HepG2 (cell line): Measurements from ENCODE around the gene ADRA2A. TPM values are rescaled to one million over a fixed set of nuclear protein-coding genes. Genes with fewer than 3 reads are reported as not detected.

Experiments used
- ATAC-seq: fragments of 200-7000 bp; cut with Tn5 transposase; 3 replicates; pipeline ENCODE4 v1.9.1; 2020; ENCODE audit warnings: mild to moderate bottlenecking, moderate library complexity
- BruUV-seq: library from RNA; stranded (reverse); fragments of 400-500 nt; replicated peaks from 2 replicates; lab custom pipeline; 2021; lab: Mats Ljungman, UMichigan
- CTCF ChIA-PET: fragments of 300-600 bp; formaldehyde crosslinking; extraction: SDS; loops from one replicate; lab custom pipeline; 2021; ENCODE audit warnings: low total read pairs, inconsistent platforms, low intra/inter-chr PET ratio; lab: Yijun Ruan, JAX
- POLR2A ChIA-PET: fragments of 350-600 bp; sonication (Branson Sonifier 250); formaldehyde crosslinking; loops from one replicate; lab custom pipeline; 2020; ENCODE audit warnings: antibody characterized with exemption, inconsistent platforms; lab: Yijun Ruan, JAX
- DNase-seq: peaks from one replicate; pipeline ENCODE4 v3.0.0-alpha.2; 2015; ENCODE audit warnings: low spot score
- FAIRE-seq: peaks from 3 replicates; lab custom pipeline; 2011; peaks lifted over from hg19 to GRCh38; lab: Jason Lieb, UNC
- H2AFZ ChIP-seq: one replicate; pipeline ENCODE4 v1.6.1; 2011; ENCODE audit warnings: low read length, inconsistent platforms
- H3K27ac ChIP-seq: fragments of 300-600 bp; 3 replicates; pipeline ENCODE4 v1.8.0; 2011; ENCODE audit warnings: mixed run types, mild to moderate bottlenecking, mixed read lengths, low read length, inconsistent platforms; ENCODE audit not compliant: insufficient read depth; ENCODE audit errors: extremely low read length
- H3K27me3 ChIP-seq, 2 experiments: fragments of 200-600 bp in 1 of 2; 2 replicates in 1 of 2; 3 replicates in 1 of 2; pipeline versions ENCODE4 v1.6.0 to v1.8.0; 2011; ENCODE audit warnings: low read length in 2 of 2, mild to moderate bottlenecking in 2 of 2, moderate library complexity in 2 of 2, inconsistent platforms in 1 of 2; ENCODE audit not compliant: insufficient read depth in 2 of 2, control insufficient read depth in 1 of 2
- H3K36me3 ChIP-seq, 2 experiments: fragments of 200-600 bp in 1 of 2; replicated peaks in 1 of 2; 2 replicates in 1 of 2; 3 replicates in 1 of 2; pipeline versions ENCODE4 v1.5.1 to v1.8.0; 2011; ENCODE audit warnings: low read length in 2 of 2, inconsistent platforms in 1 of 2; ENCODE audit not compliant: insufficient read depth in 2 of 2, control insufficient read depth in 1 of 2
- H3K4me1 ChIP-seq: 2 replicates; pipeline ENCODE4 v1.5.1; 2012; ENCODE audit warnings: low read length, inconsistent platforms; ENCODE audit not compliant: insufficient read depth
- H3K4me2 ChIP-seq: 2 replicates; pipeline ENCODE4 v1.6.0; 2011; ENCODE audit warnings: low read depth, low read length, inconsistent platforms
- H3K4me3 ChIP-seq, 3 experiments: fragments of 200-600 bp in 1 of 3; sonication (generic), shearing (Covaris generic) in 1 of 3; replicated peaks in 1 of 3; 2 replicates each; pipeline ENCODE4 v1.5.1; 2011 to 2016; ENCODE audit warnings: low read length in 3 of 3, inconsistent platforms in 2 of 3, low read depth in 2 of 3, mild to moderate bottlenecking in 2 of 3, control low read depth in 1 of 3, mixed read lengths in 1 of 3; ENCODE audit not compliant: insufficient read depth in 1 of 3
- H3K79me2 ChIP-seq: one replicate; pipeline ENCODE4 v1.6.1; 2011; ENCODE audit warnings: low read length, inconsistent platforms; ENCODE audit not compliant: insufficient read depth
- H3K9ac ChIP-seq: 2 replicates; pipeline ENCODE4 v1.6.0; 2011; ENCODE audit warnings: mild to moderate bottlenecking, low read depth, low read length, inconsistent platforms; ENCODE audit not compliant: insufficient read depth
- H3K9me3 ChIP-seq: 2 replicates; pipeline ENCODE4 v1.5.1; 2012; ENCODE audit warnings: mild to moderate bottlenecking, low read length
- H4K20me1 ChIP-seq: 2 replicates; pipeline ENCODE4 v1.6.0; 2011; ENCODE audit warnings: inconsistent platforms, mild to moderate bottlenecking, low read length, moderate library complexity; ENCODE audit not compliant: insufficient read depth
- GATAD1 ChIP-seq: IDR thresholded peaks from 2 replicates; pipeline ENCODE4 v1.6.1; 2016; ENCODE audit warnings: missing genetic modification reagents, missing compliant biosample characterization
- HBP1 ChIP-seq: IDR thresholded peaks from 2 replicates; pipeline ENCODE4 v1.6.1; 2016; ENCODE audit warnings: low read depth, control low read depth
- HOXA5 ChIP-seq: sonication (generic); formaldehyde crosslinking; IDR thresholded peaks from 2 replicates; pipeline ENCODE4 v1.4.0; 2020; ENCODE audit warnings: missing genetic modification reagents
- HOXA9 ChIP-seq: sonication (generic); formaldehyde crosslinking; IDR thresholded peaks from 2 replicates; pipeline ENCODE4 v1.8.1; 2022; ENCODE audit warnings: missing genetic modification reagents, mild to moderate bottlenecking, moderate library complexity, borderline replicate concordance
- MIXL1 ChIP-seq: IDR thresholded peaks from 2 replicates; pipeline ENCODE4 v1.6.1; 2016
- SP1 ChIP-seq, 2 experiments: fragments of 450-650 bp in 1 of 2; sonication (generic) in 1 of 2; formaldehyde crosslinking in 1 of 2; IDR thresholded peaks; 2 replicates each; pipeline versions ENCODE4 v1.4.0 to v1.6.1; 2016 to 2020; ENCODE audit warnings: missing genetic modification reagents in 1 of 2
- STAG1 ChIP-seq: sonication (generic); formaldehyde crosslinking; IDR thresholded peaks from 2 replicates; pipeline ENCODE4 v1.4.0; 2020; ENCODE audit warnings: missing genetic modification reagents
- WIZ ChIP-seq: sonication (generic); formaldehyde crosslinking; IDR thresholded peaks from 2 replicates; pipeline ENCODE4 v1.5.1; 2020; ENCODE audit warnings: mild to moderate bottlenecking, missing genetic modification reagents
- ZBTB34 ChIP-seq: sonication (generic); formaldehyde crosslinking; IDR thresholded peaks from 2 replicates; pipeline ENCODE4 v1.8.0; 2022; ENCODE audit warnings: mild to moderate bottlenecking, missing genetic modification reagents
- ZNF329 ChIP-seq: sonication (generic); formaldehyde crosslinking; IDR thresholded peaks from 2 replicates; pipeline ENCODE4 v1.9.0; 2021; ENCODE audit warnings: low read depth, mild to moderate bottlenecking, missing genetic modification reagents
- ZNF746 ChIP-seq: sonication (generic); formaldehyde crosslinking; IDR thresholded peaks from 2 replicates; pipeline ENCODE4 v1.8.0; 2022; ENCODE audit warnings: mild to moderate bottlenecking, missing genetic modification reagents
- ZNF790 ChIP-seq: sonication (generic); formaldehyde crosslinking; IDR thresholded peaks from 2 replicates; pipeline ENCODE4 v1.8.0; 2022; ENCODE audit warnings: missing genetic modification reagents, mild to moderate bottlenecking, borderline replicate concordance
- WGBS: methylation state at CpG from one replicate; pipeline ENCODE4 v1.1.6; 2017; ENCODE audit warnings: low lambda C conversion rate; 5-methylcytosine and 5-hydroxymethylcytosine counted together
- in situ Hi-C: cut with HindIII; loops from 2 replicates; pipeline ENCODE4 v1.10.0; 2017; ENCODE audit warnings: low pct_unique_long_range_greater_than_20kb; ENCODE audit not compliant: extremely low pct_ligation_motif_present
- intact Hi-C: fragments of 100-400 bp; cut with micrococcal nuclease; formaldehyde crosslinking; loops from one replicate; pipeline ENCODE4 v1.10.0; 2022; ENCODE audit not compliant: unreplicated experiment
- polyA plus RNA-seq, 8 experiments: library from polyadenylated mRNA; depleted of rRNA in 3 of 8; stranded (reverse) in 7 of 8; unstranded in 1 of 8; fragments of >200 nt; fragmentation: Illumina TruSeq in 4 of 8; extraction: Trizol in 4 of 8; gene quantifications; 2 replicates each; pipeline versions ENCODE4 v1.2.1 to v1.2.3, GENCODE V29; 2011 to 2016; ENCODE audit warnings: low read depth in 4 of 8, missing spikeins in 1 of 8, mixed read lengths in 1 of 8; ENCODE audit not compliant: insufficient read depth in 1 of 8
- total RNA-seq, 5 experiments: library from RNA; depleted of rRNA; stranded (reverse); fragments of >200 nt; fragmentation: Illumina TruSeq; extraction: Trizol; gene quantifications; 2 replicates each; pipeline ENCODE4 v1.2.3, GENCODE V29; 2016; ENCODE audit warnings: low read depth in 1 of 5

Gene ADRA2A
- total and polyA plus RNA-seq, 2 of the 13 experiments (the other 11 are each of a cell fraction or from before 2014, with no cell fraction given): 0.01 TPM; not detected in 1

- no TSS peak for BruUV-seq
- no peaks in the 10 kb centered on the region for H3K36me3 ChIP-seq
- H2AFZ ChIP-seq: no peak overlapping the region
- CTCF ChIA-PET: no interaction called here
- TF ChIP-seq WIZ (CRISPR knock-in tag) (no peak), MIXL1 (CRISPR knock-in tag) (no peak), ZBTB34 (no peak), STAG1 (CRISPR knock-in tag) (no peak), HOXA9 (no peak), ZNF329 (CRISPR knock-in tag) (no peak), SP1 (IDR thresholded peaks at IDR 0.05) (no peak), SP1 (CRISPR knock-in tag; IDR thresholded peaks at IDR 0.05) (no peak), GATAD1 (CRISPR knock-in tag) (no peak), HBP1 (CRISPR knock-in tag) (no peak), HOXA5 (CRISPR knock-in tag) (no peak), ZNF746 (CRISPR knock-in tag) (no peak), ZNF790 (CRISPR knock-in tag) (no peak)
- in situ Hi-C loops: no loop called here
- no peaks in the 10 kb centered on the region for H4K20me1 ChIP-seq
- H3K4me1 ChIP-seq: 0 out of 2 replicates have a peak, but pooled peaks cover 5% of the 10 kb centered on the region
- ATAC-seq: no peak
- H3K4me2 ChIP-seq: no peak overlapping the region
- no peak overlapping the region for H3K27ac ChIP-seq
- WGBS: 39% methylated on average over 15 of the region's 15 CpGs
- POLR2A ChIA-PET: no interaction called here
- peaks cover 0 to 1% of the 10 kb centered on the region in 2 experiments; a peak in 2 of 5 replicates for H3K27me3 ChIP-seq
- no peaks in the 10 kb centered on the region for H3K79me2 ChIP-seq
- FAIRE-seq: no peak
- no peak for DNase-seq
- H3K9me3 ChIP-seq: no peaks in the 10 kb centered on the region
- no peak overlapping the region for H3K9ac ChIP-seq
- intact Hi-C loops: no loop called here
- no peak overlapping the region for H3K4me3 ChIP-seq
Measured at GRCh38 chr10:111128331-111129180, 51.7 kb downstream of the ADRA2A start.
